ENCODE results near the gene INAVA. TPM values are rescaled to one million over a fixed set of nuclear protein-coding genes. Genes with fewer than 3 reads are reported as not detected.
"Not testable (repeated sequence)": the region's sequence is repeated elsewhere in the genome, so short reads cannot be mapped to it uniquely, and the experiment has no call there.

INAVA gene
- total and polyA plus RNA-seq, 5 donors = not detected

GRCh38 chr1:200911936-200912335 lies 17.2 kb downstream of the INAVA start:
- H3K27me3 ChIP-seq (ENCODE audit: control insufficient read depth, insufficient read depth); H3K4me3 ChIP-seq (ENCODE audit: low read length); ATAC-seq; intact Hi-C loops (cut with DNase I); H3K4me1 ChIP-seq (ENCODE audit: control insufficient read depth, insufficient read depth, low read length); H3K27ac ChIP-seq (ENCODE audit: low read length); DNase-seq; H3K9me3 ChIP-seq (ENCODE audit: control insufficient read depth, low read length): not testable (repeated sequence)
- 83% methylated on average over 11 of the region's 21 CpGs for WGBS

GRCh38 chr1:200912737-200913407 lies 18.2 kb downstream of the INAVA start:
- DNase-seq (no peak), ATAC-seq (no peak)
- Histone ChIP-seq H3K9me3 (ENCODE audit: control insufficient read depth, low read length) (no peaks in the 10 kb centered on the region), H3K4me3 (ENCODE audit: low read length) (no peak overlapping the region), H3K4me1 (ENCODE audit: control insufficient read depth, insufficient read depth, low read length) (no peaks in the 10 kb centered on the region), H3K27ac (ENCODE audit: low read length) (no peak overlapping the region), H3K27me3 (ENCODE audit: control insufficient read depth, insufficient read depth) (no peaks in the 10 kb centered on the region)
- 86% methylated on average over 13 of the region's 13 CpGs for WGBS
- intact Hi-C loops (cut with DNase I) = no loop called here

GRCh38 chr1:200916152-200916551 lies 21.5 kb downstream of the INAVA start:
- no peak overlapping the region for H3K27ac ChIP-seq (ENCODE audit: low read length)
- no peak for ATAC-seq
- DNase-seq = no peak
- no peaks in the 10 kb centered on the region for H3K9me3 ChIP-seq (ENCODE audit: control insufficient read depth, low read length)
- no peaks in the 10 kb centered on the region for H3K27me3 ChIP-seq (ENCODE audit: control insufficient read depth, insufficient read depth)
- intact Hi-C loops (cut with DNase I) = no loop called here
- H3K4me1 ChIP-seq (ENCODE audit: control insufficient read depth, insufficient read depth, low read length) = no peaks in the 10 kb centered on the region
- 52% methylated on average over 22 of the region's 22 CpGs for WGBS
- H3K4me3 ChIP-seq (ENCODE audit: low read length) = no peak overlapping the region

- intact Hi-C loops (cut with DNase I) = no loop called here
- WGBS = 83% methylated on average over 11 of the region's 11 CpGs
- H3K9me3 ChIP-seq (ENCODE audit: control insufficient read depth, low read length) = no peaks in the 10 kb centered on the region
- DNase-seq = no peak
- ATAC-seq = no peak
- no peak overlapping the region for H3K27ac ChIP-seq (ENCODE audit: low read length)
- H3K4me1 ChIP-seq (ENCODE audit: control insufficient read depth, insufficient read depth, low read length) = no peaks in the 10 kb centered on the region
- no peak overlapping the region for H3K4me3 ChIP-seq (ENCODE audit: low read length)
- no peaks in the 10 kb centered on the region for H3K27me3 ChIP-seq (ENCODE audit: control insufficient read depth, insufficient read depth)
These were observed 22.0 kb downstream of the INAVA start for GRCh38 chr1:200916681-200917080.

- Histone ChIP-seq H3K4me1 (ENCODE audit: control insufficient read depth, insufficient read depth, low read length) (no peaks in the 10 kb centered on the region), H3K9me3 (ENCODE audit: control insufficient read depth, low read length) (no peaks in the 10 kb centered on the region), H3K4me3 (ENCODE audit: low read length) (no peak overlapping the region), H3K27ac (ENCODE audit: low read length) (no peak overlapping the region), H3K27me3 (ENCODE audit: control insufficient read depth, insufficient read depth) (no peaks in the 10 kb centered on the region)
- ATAC-seq (peak; percentile 59 to 61), DNase-seq (peak; percentile 45 to 68 (median 52))
- WGBS = 58% methylated on average over 7 of the region's 7 CpGs
- intact Hi-C loops (cut with DNase I) = no loop called here
These were observed 22.7 kb downstream of the INAVA start for GRCh38 chr1:200917291-200917817.

- 92% methylated on average over 3 of the region's 3 CpGs for WGBS
- no peaks in the 10 kb centered on the region for H3K27me3 ChIP-seq (ENCODE audit: control insufficient read depth, insufficient read depth)
- intact Hi-C loops (cut with DNase I) = no loop called here
- ATAC-seq (no peak), DNase-seq (no peak)
- H3K4me3 ChIP-seq (ENCODE audit: low read length) = no peak overlapping the region
- H3K27ac ChIP-seq (ENCODE audit: low read length) = no peak overlapping the region
- H3K9me3 ChIP-seq (ENCODE audit: control insufficient read depth, low read length) = no peaks in the 10 kb centered on the region
- H3K4me1 ChIP-seq (ENCODE audit: control insufficient read depth, insufficient read depth, low read length) = no peaks in the 10 kb centered on the region
These were observed 23.3 kb downstream of the INAVA start for GRCh38 chr1:200918006-200918405.

- ATAC-seq (no peak), DNase-seq (no peak)
- H3K4me1 ChIP-seq (ENCODE audit: control insufficient read depth, insufficient read depth, low read length) = no peaks in the 10 kb centered on the region
- WGBS = 83% methylated on average over 2 of the region's 2 CpGs
- no peaks in the 10 kb centered on the region for H3K9me3 ChIP-seq (ENCODE audit: control insufficient read depth, low read length)
- no peak overlapping the region for H3K27ac ChIP-seq (ENCODE audit: low read length)
- no peak overlapping the region for H3K4me3 ChIP-seq (ENCODE audit: low read length)
- no peaks in the 10 kb centered on the region for H3K27me3 ChIP-seq (ENCODE audit: control insufficient read depth, insufficient read depth)
- intact Hi-C loops (cut with DNase I) = no loop called here
These were observed 24.7 kb downstream of the INAVA start for GRCh38 chr1:200919386-200919785.

- H3K9me3 ChIP-seq (ENCODE audit: control insufficient read depth, low read length) = no peaks in the 10 kb centered on the region
- intact Hi-C loops (cut with DNase I) = no loop called here
- no peak overlapping the region for H3K4me3 ChIP-seq (ENCODE audit: low read length)
- 83% methylated on average over 9 of the region's 9 CpGs for WGBS
- no peak for DNase-seq
- ATAC-seq = no peak
- H3K27me3 ChIP-seq (ENCODE audit: control insufficient read depth, insufficient read depth) = no peaks in the 10 kb centered on the region
- H3K27ac ChIP-seq (ENCODE audit: low read length) = no peak overlapping the region
- H3K4me1 ChIP-seq (ENCODE audit: control insufficient read depth, insufficient read depth, low read length) = no peaks in the 10 kb centered on the region
These were observed 26.9 kb downstream of the INAVA start for GRCh38 chr1:200921571-200922110.

GRCh38 chr1:200922406-200922805 lies 27.7 kb downstream of the INAVA start:
- Histone ChIP-seq H3K4me3 (ENCODE audit: low read length) (no peak overlapping the region), H3K4me1 (ENCODE audit: control insufficient read depth, insufficient read depth, low read length) (no peaks in the 10 kb centered on the region), H3K9me3 (ENCODE audit: control insufficient read depth, low read length) (no peaks in the 10 kb centered on the region), H3K27ac (ENCODE audit: low read length) (no peak overlapping the region), H3K27me3 (ENCODE audit: control insufficient read depth, insufficient read depth) (no peaks in the 10 kb centered on the region)
- DNase-seq = no peak
- 70% methylated on average over 2 of the region's 2 CpGs for WGBS
- intact Hi-C loops (cut with DNase I) = no loop called here
- no peak for ATAC-seq

GRCh38 chr1:200923601-200924000 lies 28.9 kb downstream of the INAVA start:
- Histone ChIP-seq H3K4me3 (ENCODE audit: low read length) (no peak overlapping the region), H3K27ac (ENCODE audit: low read length) (no peak overlapping the region), H3K27me3 (ENCODE audit: control insufficient read depth, insufficient read depth) (no peaks in the 10 kb centered on the region), H3K9me3 (ENCODE audit: control insufficient read depth, low read length) (no peaks in the 10 kb centered on the region), H3K4me1 (ENCODE audit: control insufficient read depth, insufficient read depth, low read length) (no peaks in the 10 kb centered on the region)
- DNase-seq (no peak), ATAC-seq (no peak)
- WGBS = 82% methylated on average over 1 of the region's 1 CpG
- intact Hi-C loops (cut with DNase I) = no loop called here

GRCh38 chr1:200925831-200926230 lies 31.1 kb downstream of the INAVA start:
- H3K4me1 ChIP-seq (ENCODE audit: control insufficient read depth, insufficient read depth, low read length) = no peaks in the 10 kb centered on the region
- H3K27me3 ChIP-seq (ENCODE audit: control insufficient read depth, insufficient read depth) = no peaks in the 10 kb centered on the region
- intact Hi-C loops (cut with DNase I) = no loop called here
- no peaks in the 10 kb centered on the region for H3K9me3 ChIP-seq (ENCODE audit: control insufficient read depth, low read length)
- no peak overlapping the region for H3K27ac ChIP-seq (ENCODE audit: low read length)
- DNase-seq (no peak), ATAC-seq (no peak)
- no peak overlapping the region for H3K4me3 ChIP-seq (ENCODE audit: low read length)
- WGBS = 78% methylated on average over 4 of the region's 4 CpGs

All from right cardiac atrium (tissue), 5 donors.